GM12873 (cell line): Measurements from ENCODE around the gene PPM1J.

ENCODE experiments used
- CTCF ChIP-seq: IDR thresholded peaks from 2 replicates; pipeline ENCODE4 v1.5.1; 2012; ENCODE audit warnings: low read depth, mild to moderate bottlenecking, moderate library complexity, low read length, control low read depth; ENCODE audit not compliant: insufficient read depth; ENCODE audit errors: missing control alignments

The PPM1J gene

GRCh38 chr1:112715264-112716053, at the start of gene PPM1J:
Gene PPM1J, minus strand, starts transcription at chr1:112715332. Its CDS starts 31 bp downstream, at chr1:112715301.
- TF ChIP-seq CTCF, result no peak

- no peak for TF ChIP-seq CTCF
These were observed 47.7 kb upstream of the PPM1J start for GRCh38 chr1:112762541-112763500.

- TF ChIP-seq CTCF, result no peak
These were observed 46.8 kb upstream of the PPM1J start for GRCh38 chr1:112761714-112762480.

GRCh38 chr1:112759228-112759627, 44.1 kb upstream of the PPM1J start:
- no peak for TF ChIP-seq CTCF

GRCh38 chr1:112754116-112754628, 39.0 kb upstream of the PPM1J start:
- no peak for TF ChIP-seq CTCF

GRCh38 chr1:112748396-112748795, 33.3 kb upstream of the PPM1J start:
- TF ChIP-seq CTCF, result no peak
